Measurements from ENCODE around the gene VAMP1.

DNA sequence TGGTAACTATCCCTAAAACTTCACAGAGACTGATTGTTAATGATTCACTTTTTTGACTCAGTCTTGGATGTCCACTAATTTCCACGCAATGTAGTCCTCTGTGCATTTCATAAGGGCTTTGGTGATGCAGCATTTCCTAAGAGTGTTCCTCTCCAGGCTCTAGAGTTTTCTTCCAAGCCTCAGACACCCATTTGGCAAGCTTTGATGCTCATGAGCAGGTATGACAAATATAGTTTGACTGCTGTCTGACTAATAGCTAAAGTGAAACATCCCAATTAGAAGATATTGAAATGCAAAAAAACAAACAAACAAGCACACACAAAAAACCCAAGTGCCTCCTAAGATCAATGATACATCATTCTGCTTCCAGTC is 1.5 kb upstream of the VAMP1 start:
- TF ChIP-seq, protein P1, sequence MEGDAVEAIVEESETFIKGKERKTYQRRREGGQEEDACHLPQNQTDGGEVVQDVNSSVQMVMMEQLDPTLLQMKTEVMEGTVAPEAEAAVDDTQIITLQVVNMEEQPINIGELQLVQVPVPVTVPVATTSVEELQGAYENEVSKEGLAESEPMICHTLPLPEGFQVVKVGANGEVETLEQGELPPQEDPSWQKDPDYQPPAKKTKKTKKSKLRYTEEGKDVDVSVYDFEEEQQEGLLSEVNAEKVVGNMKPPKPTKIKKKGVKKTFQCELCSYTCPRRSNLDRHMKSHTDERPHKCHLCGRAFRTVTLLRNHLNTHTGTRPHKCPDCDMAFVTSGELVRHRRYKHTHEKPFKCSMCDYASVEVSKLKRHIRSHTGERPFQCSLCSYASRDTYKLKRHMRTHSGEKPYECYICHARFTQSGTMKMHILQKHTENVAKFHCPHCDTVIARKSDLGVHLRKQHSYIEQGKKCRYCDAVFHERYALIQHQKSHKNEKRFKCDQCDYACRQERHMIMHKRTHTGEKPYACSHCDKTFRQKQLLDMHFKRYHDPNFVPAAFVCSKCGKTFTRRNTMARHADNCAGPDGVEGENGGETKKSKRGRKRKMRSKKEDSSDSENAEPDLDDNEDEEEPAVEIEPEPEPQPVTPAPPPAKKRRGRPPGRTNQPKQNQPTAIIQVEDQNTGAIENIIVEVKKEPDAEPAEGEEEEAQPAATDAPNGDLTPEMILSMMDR (IDR thresholded peaks at IDR 0.05; ENCODE audit: low read depth, low read length) = no peak
- no peak for TF ChIP-seq EZH2phosphoT487 (IDR thresholded peaks at IDR 0.05; ENCODE audit: low read depth)

Data from OCI-LY3 (cell line).